ENCODE results near the gene YWHAE.
A peak's percentile ranks its signal among the peaks of the same experiment; 100 is the strongest.
"Not testable (repeated sequence)": the region's sequence is repeated elsewhere in the genome, so short reads cannot be mapped to it uniquely, and the experiment has no call there.

YWHAE gene

GRCh38 chr17:1379208-1379929 is 20.7 kb downstream of the YWHAE start:
- no peak for DNase-seq (ENCODE audit: low read depth)
- H3K4me3 ChIP-seq (ENCODE audit: low read length): no peak overlapping the region
- no peak for TF ChIP-seq CTCF (conservative IDR thresholded peaks at IDR 0.05; ENCODE audit: low read depth, low read length)

- not testable (repeated sequence) for DNase-seq (ENCODE audit: low read depth); H3K4me3 ChIP-seq (ENCODE audit: low read length)
Measured at GRCh38 chr17:1378476-1378860, 21.6 kb downstream of the YWHAE start.

GRCh38 chr17:1377334-1377733 is 22.7 kb downstream of the YWHAE start:
- H3K4me3 ChIP-seq (ENCODE audit: low read length): no peak overlapping the region
- no peak for TF ChIP-seq CTCF (conservative IDR thresholded peaks at IDR 0.05; ENCODE audit: low read depth, low read length)
- no peak for DNase-seq (ENCODE audit: low read depth)

- H3K4me3 ChIP-seq (ENCODE audit: low read length): no peak overlapping the region
- TF ChIP-seq CTCF (conservative IDR thresholded peaks at IDR 0.05; ENCODE audit: low read depth, low read length): no peak
- no peak for DNase-seq (ENCODE audit: low read depth)
Measured at GRCh38 chr17:1376061-1376460, 24.0 kb downstream of the YWHAE start.

GRCh38 chr17:1375615-1376014 is 24.4 kb downstream of the YWHAE start:
- no peak overlapping the region for H3K4me3 ChIP-seq (ENCODE audit: low read length)
- DNase-seq (ENCODE audit: low read depth): peak; percentile 52
- no peak for TF ChIP-seq CTCF (conservative IDR thresholded peaks at IDR 0.05; ENCODE audit: low read depth, low read length)

- TF ChIP-seq CTCF (conservative IDR thresholded peaks at IDR 0.05; ENCODE audit: low read depth, low read length): no peak
- H3K4me3 ChIP-seq (ENCODE audit: low read length): no peak overlapping the region
- no peak for DNase-seq (ENCODE audit: low read depth)
Measured at GRCh38 chr17:1374431-1375177, 25.4 kb downstream of the YWHAE start.

GRCh38 chr17:1373707-1374237 is 26.2 kb downstream of the YWHAE start:
- H3K4me3 ChIP-seq (ENCODE audit: low read length): no peak overlapping the region
- TF ChIP-seq CTCF (conservative IDR thresholded peaks at IDR 0.05; ENCODE audit: low read depth, low read length): no peak

More at GRCh38 chr17:1373707-1374237, 26.2 kb downstream of the YWHAE start:
- no peak for DNase-seq (ENCODE audit: low read depth)

Data from retinal pigment epithelial cell (primary cell).